AG09309 (cell line): ENCODE data around the gene GPC5.

Experiments used
- DNase-seq: peaks from one replicate; pipeline ENCODE4 v3.0.0-alpha.2; 2010; ENCODE audit warnings: low read depth
- H3K4me3 ChIP-seq: 2 replicates; pipeline ENCODE4 v1.5.1; 2011; ENCODE audit warnings: mild to moderate bottlenecking, low read depth, low read length, moderate library complexity; ENCODE audit not compliant: control insufficient read depth
- CTCF ChIP-seq: IDR thresholded peaks from 2 replicates; pipeline ENCODE4 v1.5.1; 2011; ENCODE audit warnings: mild to moderate bottlenecking, low read depth, low read length, inconsistent platforms; ENCODE audit not compliant: insufficient read depth, control insufficient read depth; ENCODE audit errors: missing control alignments

GPC5 gene

GRCh38 chr13:91383836-91384235 lies 14.6 kb upstream of the GPC5 start:
- DNase-seq = no peak
- no peak for TF ChIP-seq CTCF
- H3K4me3 ChIP-seq = no peak overlapping the region

GRCh38 chr13:91384896-91385295 lies 13.5 kb upstream of the GPC5 start:
- TF ChIP-seq CTCF = no peak
- no peak for DNase-seq

GRCh38 chr13:91389186-91389585 lies 9.2 kb upstream of the GPC5 start:
- H3K4me3 ChIP-seq = no peak overlapping the region
- TF ChIP-seq CTCF = no peak
- no peak for DNase-seq

More at GRCh38 chr13:91384896-91385295, 13.5 kb upstream of the GPC5 start:
- H3K4me3 ChIP-seq = no peak overlapping the region

- TF ChIP-seq CTCF = no peak
- no peak overlapping the region for H3K4me3 ChIP-seq
- DNase-seq = no peak
Measured at GRCh38 chr13:91397595-91397994, 826 bp upstream of the GPC5 start.

GRCh38 chr13:91399189-91400062 lies 1.0 kb downstream of the GPC5 start:
- TF ChIP-seq CTCF = no peak
- no peak for DNase-seq
- no peak overlapping the region; the same call in 1 of the 2 replicates for H3K4me3 ChIP-seq

- H3K4me3 ChIP-seq = no peak overlapping the region
- no peak for TF ChIP-seq CTCF
- DNase-seq = no peak
Measured at GRCh38 chr13:91400063-91400399, 1.6 kb downstream of the GPC5 start.
